PC-3 (cell line): ENCODE data around the gene ISOC1. TPM values are rescaled to one million over a fixed set of nuclear protein-coding genes. Genes with fewer than 3 reads are reported as not detected.

Source experiments
- ATAC-seq: fragments of 200-7000 bp; cut with Tn5 transposase; 2 replicates; pipeline ENCODE4 v1.9.1; 2020; ENCODE audit warnings: mild to moderate bottlenecking, moderate library complexity
- BruUV-seq: library from RNA; stranded (reverse); fragments of 400-500 nt; replicated peaks from 2 replicates; lab custom pipeline; 2021; lab: Mats Ljungman, UMichigan
- CTCF ChIA-PET: fragments of 300-600 bp; sonication (Branson Sonifier 250); formaldehyde crosslinking; loops from one replicate; lab custom pipeline; 2022; ENCODE audit warnings: antibody characterized with exemption; lab: Charles Lee
- POLR2A ChIA-PET: fragments of 300-600 bp; sonication (Branson Sonifier 250); formaldehyde crosslinking; loops from one replicate; lab custom pipeline; 2022; ENCODE audit warnings: antibody characterized with exemption; ENCODE audit not compliant: unreplicated experiment; lab: Charles Lee
- DNase-seq: peaks from one replicate; pipeline ENCODE4 v3.0.0-alpha.2; 2015
- H2AFZ ChIP-seq: fragments of 300-600 bp; sonication (generic); 2 replicates; pipeline ENCODE4 v1.6.0; 2016; ENCODE audit warnings: antibody characterized with exemption, low read length
- H3F3A ChIP-seq: fragments of 300-600 bp; sonication (generic); one replicate; pipeline ENCODE4 v1.6.0; 2017; ENCODE audit warnings: antibody characterized with exemption, low read length, control low read depth, mild to moderate bottlenecking; ENCODE audit not compliant: unreplicated experiment
- H3K27ac ChIP-seq: fragments of 300-600 bp; sonication (generic); 2 replicates; pipeline ENCODE4 v1.5.1; 2016; ENCODE audit warnings: mild to moderate bottlenecking, low read length
- H3K27me3 ChIP-seq: fragments of 300-600 bp; sonication (generic); 2 replicates; pipeline ENCODE4 v1.6.1; 2016; ENCODE audit warnings: low read length, mixed read lengths
- H3K36me3 ChIP-seq: fragments of 300-600 bp; sonication (generic); 2 replicates; pipeline ENCODE4 v1.6.1; 2016; ENCODE audit warnings: low read depth, mixed run types, low read length, mixed read lengths
- H3K4me1 ChIP-seq: fragments of 300-600 bp; sonication (generic); 2 replicates; pipeline ENCODE4 v1.5.1; 2016; ENCODE audit warnings: low read length; ENCODE audit not compliant: insufficient read depth
- H3K4me2 ChIP-seq: fragments of 300-600 bp; sonication (generic); 2 replicates; pipeline ENCODE4 v1.6.0; 2016; ENCODE audit warnings: low read length
- H3K4me3 ChIP-seq: fragments of 300-600 bp; sonication (generic); 2 replicates; pipeline ENCODE4 v1.5.1; 2016; ENCODE audit warnings: mild to moderate bottlenecking, low read length, mixed read lengths
- H3K79me2 ChIP-seq: fragments of 300-600 bp; sonication (generic); 2 replicates; pipeline ENCODE4 v1.6.1; 2017; ENCODE audit warnings: low read length, mixed read lengths
- H3K9ac ChIP-seq: fragments of 300-600 bp; sonication (generic); 2 replicates; pipeline ENCODE4 v1.6.0; 2016; ENCODE audit warnings: mild to moderate bottlenecking, low read length
- H3K9me2 ChIP-seq: fragments of 300-600 bp; sonication (generic); replicated peaks from 2 replicates; pipeline ENCODE4 v1.6.1; 2016; ENCODE audit warnings: mixed run types, low read length, mixed read lengths
- H3K9me3 ChIP-seq: fragments of 300-600 bp; sonication (generic); 2 replicates; pipeline ENCODE4 v1.6.1; 2016; ENCODE audit warnings: low read length, mixed read lengths
- H4K20me1 ChIP-seq: fragments of 300-600 bp; sonication (generic); 2 replicates; pipeline ENCODE4 v1.6.1; 2016; ENCODE audit warnings: low read length, mixed read lengths
- EZH2 ChIP-seq: fragments of 300-600 bp; sonication (generic); IDR thresholded peaks from one replicate; pipeline ENCODE4 v1.6.1; 2017; ENCODE audit warnings: antibody characterized with exemption, mild to moderate bottlenecking, low read length; ENCODE audit not compliant: unreplicated experiment
- EZH2phosphoT487 ChIP-seq: fragments of 300-600 bp; sonication (generic); IDR thresholded peaks from 2 replicates; pipeline ENCODE4 v1.6.1; 2018; ENCODE audit warnings: mild to moderate bottlenecking, antibody characterized with exemption, low read length, borderline replicate concordance
- intact Hi-C: fragments of 100-400 bp; cut with micrococcal nuclease; formaldehyde crosslinking; loops from 2 replicates; pipeline ENCODE4 v1.9.0; 2023
- total RNA-seq: library from RNA; depleted of rRNA; stranded (reverse); fragments of >200 nt; gene quantifications from 2 replicates; pipeline ENCODE4 v1.2.3, GENCODE V29; 2014
- TF ChIP-seq, protein P1 (sequence below): fragments of 300-600 bp; sonication (generic); conservative IDR thresholded peaks from 2 replicates; pipeline ENCODE4 v1.5.1; 2017; ENCODE audit warnings: antibody characterized with exemption, low read depth, mild to moderate bottlenecking, low read length

The ISOC1 gene
- total RNA-seq, 1 experiment from 2014 or later = 27.3 TPM

DNA sequence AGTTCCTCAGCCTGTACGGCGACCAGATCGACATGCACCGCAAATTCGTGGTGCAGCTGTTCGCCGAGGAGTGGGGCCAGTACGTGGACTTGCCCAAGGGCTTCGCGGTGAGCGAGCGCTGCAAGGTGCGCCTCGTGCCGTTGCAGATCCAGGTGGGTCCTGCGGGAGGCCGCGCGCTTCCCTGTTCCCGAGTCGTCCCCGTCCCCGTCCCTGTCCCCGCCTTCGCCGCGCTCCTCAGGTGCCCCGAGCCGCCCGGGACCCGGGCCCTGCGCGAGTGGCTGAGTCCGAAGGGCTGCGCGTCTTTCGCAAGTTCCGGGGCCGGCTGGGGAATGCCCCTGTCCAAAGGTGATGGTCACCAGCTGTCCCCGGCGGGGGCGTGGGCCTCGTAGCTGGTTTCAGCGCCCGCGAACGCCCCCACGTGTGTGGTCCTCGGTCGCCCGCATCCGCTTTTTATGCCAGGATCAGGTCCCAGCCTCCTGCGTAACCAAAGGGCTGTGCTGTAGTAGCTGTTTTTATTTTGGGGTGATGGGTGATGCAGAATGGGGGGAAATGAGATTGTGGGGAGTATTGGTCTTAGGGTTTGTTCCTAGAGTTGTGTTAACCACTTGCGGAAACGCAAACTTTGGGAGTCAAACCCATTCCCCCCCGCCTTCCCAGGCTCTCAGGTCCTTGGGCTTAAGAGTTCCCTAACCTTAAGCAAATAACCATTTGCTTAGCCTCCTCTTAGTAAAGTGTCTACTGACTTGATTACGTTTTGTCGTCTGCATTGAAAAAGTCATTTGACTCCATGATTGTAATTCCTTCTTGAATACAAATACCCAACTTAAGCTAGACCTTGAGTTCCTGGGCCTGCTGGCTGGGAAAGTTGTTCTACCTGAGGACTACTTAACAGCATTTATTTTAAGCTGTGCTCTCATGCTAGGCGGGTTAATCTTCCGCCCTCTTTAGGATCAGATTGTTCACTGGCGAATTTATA lies 663 bp downstream of the ISOC1 start:
- H3K27ac ChIP-seq = no peak overlapping the region
- DNase-seq = peak; percentile 34
- peaks cover 51% of the 10 kb centered on the region for H3K79me2 ChIP-seq
- peaks cover 14% of the 10 kb centered on the region for H3K27me3 ChIP-seq
- ChIA-PET CTCF (interaction anchor here (0.8 kb wide), 1 partner anchor 10 kb away, joined by 3 read pairs; no protein-coding TSS in a partner anchor), POLR2A (no interaction called here)
- H3K4me3 ChIP-seq = peak overlapping the region; percentile 86
- peak; percentile 44 for ATAC-seq
- intact Hi-C loops = loop anchor here (1.0 kb wide), 1 partner anchor 190 kb away; no protein-coding TSS in a partner anchor
- H2AFZ ChIP-seq = peak overlapping the region; percentile 67
- H3K36me3 ChIP-seq = no peaks in the 10 kb centered on the region
- no peaks in the 10 kb centered on the region for H4K20me1 ChIP-seq
- no peaks in the 10 kb centered on the region for H3K9me3 ChIP-seq
- no peaks in the 10 kb centered on the region for H3F3A ChIP-seq
- BruUV-seq = TSS peak; percentile 43
- H3K9ac ChIP-seq = peak overlapping the region; percentile 74
- TF ChIP-seq EZH2 = no peak
- TF ChIP-seq, protein P1, sequence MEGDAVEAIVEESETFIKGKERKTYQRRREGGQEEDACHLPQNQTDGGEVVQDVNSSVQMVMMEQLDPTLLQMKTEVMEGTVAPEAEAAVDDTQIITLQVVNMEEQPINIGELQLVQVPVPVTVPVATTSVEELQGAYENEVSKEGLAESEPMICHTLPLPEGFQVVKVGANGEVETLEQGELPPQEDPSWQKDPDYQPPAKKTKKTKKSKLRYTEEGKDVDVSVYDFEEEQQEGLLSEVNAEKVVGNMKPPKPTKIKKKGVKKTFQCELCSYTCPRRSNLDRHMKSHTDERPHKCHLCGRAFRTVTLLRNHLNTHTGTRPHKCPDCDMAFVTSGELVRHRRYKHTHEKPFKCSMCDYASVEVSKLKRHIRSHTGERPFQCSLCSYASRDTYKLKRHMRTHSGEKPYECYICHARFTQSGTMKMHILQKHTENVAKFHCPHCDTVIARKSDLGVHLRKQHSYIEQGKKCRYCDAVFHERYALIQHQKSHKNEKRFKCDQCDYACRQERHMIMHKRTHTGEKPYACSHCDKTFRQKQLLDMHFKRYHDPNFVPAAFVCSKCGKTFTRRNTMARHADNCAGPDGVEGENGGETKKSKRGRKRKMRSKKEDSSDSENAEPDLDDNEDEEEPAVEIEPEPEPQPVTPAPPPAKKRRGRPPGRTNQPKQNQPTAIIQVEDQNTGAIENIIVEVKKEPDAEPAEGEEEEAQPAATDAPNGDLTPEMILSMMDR = peak; percentile 27; the same call in 1 of the 2 replicates
- no peaks in the 10 kb centered on the region for H3K9me2 ChIP-seq
- peaks cover 21% of the 10 kb centered on the region; the same call in 1 of the 2 replicates for H3K4me1 ChIP-seq
- H3K4me2 ChIP-seq = peak overlapping the region; percentile 87

DNA sequence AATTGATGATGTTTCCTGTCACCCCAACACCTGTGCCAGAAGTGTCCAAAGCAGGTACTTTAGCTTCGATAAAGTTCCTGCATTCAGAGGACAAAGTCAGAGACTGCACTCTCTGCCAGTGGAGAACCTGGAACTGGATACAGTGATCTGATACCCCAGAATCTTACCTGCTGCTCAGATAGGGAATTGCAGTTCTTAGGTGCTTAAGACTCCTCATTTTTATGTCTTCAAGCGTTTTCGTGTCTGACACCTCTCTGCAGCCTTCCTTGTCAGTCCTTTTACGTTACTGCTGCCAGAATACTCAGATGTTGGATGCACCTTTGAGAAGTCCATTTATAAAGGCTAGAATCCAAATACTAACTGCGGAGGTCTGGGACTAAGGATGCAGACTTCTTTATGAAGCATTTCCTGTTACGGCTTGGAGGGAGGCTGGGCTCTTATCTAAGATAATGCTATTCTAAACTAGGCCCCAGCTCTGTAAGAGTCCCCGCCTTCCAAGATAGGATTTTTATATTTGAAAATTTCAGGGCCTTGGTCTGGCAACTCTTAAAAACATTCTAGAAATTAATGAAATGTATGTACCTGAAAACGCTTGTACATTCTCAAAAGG lies 1.9 kb downstream of the ISOC1 start:
- H3K9ac ChIP-seq = no peak overlapping the region
- H3K79me2 ChIP-seq = peaks cover 59% of the 10 kb centered on the region
- peaks cover 21% of the 10 kb centered on the region; the same call in 1 of the 2 replicates for H3K4me1 ChIP-seq
- ATAC-seq = no peak
- TF ChIP-seq, protein P1 = 0 out of 2 replicates have a peak, but pooled peaks have one; percentile 27
- TF ChIP-seq EZH2phosphoT487 = no peak
- peak overlapping the region; percentile 86 for H3K4me3 ChIP-seq
- ChIA-PET CTCF (no interaction called here), POLR2A (no interaction called here)
- H2AFZ ChIP-seq = no peak overlapping the region; the same call in 1 of the 2 replicates
- BruUV-seq = no TSS peak
- no peaks in the 10 kb centered on the region for H3F3A ChIP-seq
- peak; percentile 31 for DNase-seq
- no peaks in the 10 kb centered on the region for H4K20me1 ChIP-seq
- H3K9me2 ChIP-seq = no peaks in the 10 kb centered on the region
- no peaks in the 10 kb centered on the region for H3K9me3 ChIP-seq
- no peaks in the 10 kb centered on the region for H3K36me3 ChIP-seq
- peak overlapping the region; percentile 87 for H3K4me2 ChIP-seq
- no peak overlapping the region for H3K27ac ChIP-seq
- intact Hi-C loops = no loop called here
- peaks cover 3% of the 10 kb centered on the region for H3K27me3 ChIP-seq
